OCI-LY7 (cell line): ENCODE measurements around the gene ROBO1. TPM values are rescaled to one million over a fixed set of nuclear protein-coding genes. Genes with fewer than 3 reads are reported as not detected.

ENCODE experiments used
- BruUV-seq: library from RNA; stranded (reverse); fragments of 400-500 nt; replicated peaks from 2 replicates; lab custom pipeline; 2021; lab: Mats Ljungman, UMichigan
- CTCF ChIA-PET: fragments of 300-600 bp; sonication (Branson Sonifier 250); formaldehyde crosslinking; loops from one replicate; lab custom pipeline; 2022; ENCODE audit warnings: antibody characterized with exemption; ENCODE audit not compliant: unreplicated experiment; lab: Charles Lee
- POLR2A ChIA-PET: fragments of 300-600 bp; sonication (Branson Sonifier 250); formaldehyde crosslinking; loops from one replicate; lab custom pipeline; 2022; ENCODE audit warnings: antibody characterized with exemption; lab: Charles Lee
- DNase-seq: peaks from one replicate; pipeline ENCODE4 v3.0.0-alpha.2; 2015; ENCODE audit warnings: low spot score
- H2AFZ ChIP-seq: fragments of 200-600 bp; sonication (generic), shearing (Covaris generic); 2 replicates; pipeline ENCODE4 v1.6.1; 2014; ENCODE audit warnings: mild to moderate bottlenecking, antibody characterized with exemption, low read length, moderate library complexity
- H3K27ac ChIP-seq: fragments of 200-600 bp; sonication (generic); 2 replicates; pipeline ENCODE4 v1.5.1; 2014; ENCODE audit warnings: mixed run types, low read depth, mild to moderate bottlenecking, moderate library complexity, low read length, inconsistent platforms; ENCODE audit not compliant: poor library complexity, severe bottlenecking
- H3K36me3 ChIP-seq: fragments of 200-600 bp; sonication (generic); 2 replicates; pipeline ENCODE4 v1.6.1; 2014; ENCODE audit warnings: mild to moderate bottlenecking, antibody characterized with exemption, low read length, moderate library complexity, mixed read lengths; ENCODE audit not compliant: insufficient read depth
- H3K4me1 ChIP-seq: fragments of 200-600 bp; sonication (generic); 2 replicates; pipeline ENCODE4 v1.5.1; 2014; ENCODE audit warnings: mild to moderate bottlenecking, low read length; ENCODE audit not compliant: insufficient read depth, poor library complexity, severe bottlenecking
- H3K4me2 ChIP-seq: fragments of 200-600 bp; sonication (generic); 2 replicates; pipeline ENCODE4 v1.6.1; 2014; ENCODE audit warnings: mild to moderate bottlenecking, low read length
- H3K4me3 ChIP-seq: fragments of 200-600 bp; sonication (generic); 2 replicates; pipeline ENCODE4 v1.5.1; 2014; ENCODE audit warnings: mild to moderate bottlenecking, low read depth, low read length; ENCODE audit not compliant: poor library complexity, severe bottlenecking
- H3K79me2 ChIP-seq: fragments of 200-600 bp; sonication (generic); 2 replicates; pipeline ENCODE4 v1.6.1; 2016; ENCODE audit warnings: low read depth, mild to moderate bottlenecking, low read length, moderate library complexity, mixed read lengths; ENCODE audit not compliant: insufficient read depth
- H3K9me2 ChIP-seq: fragments of 200-600 bp; sonication (generic); 2 replicates; pipeline ENCODE4 v1.6.1; 2016; ENCODE audit warnings: mild to moderate bottlenecking, low read length, mixed read lengths; ENCODE audit not compliant: insufficient read depth
- H3K9me3 ChIP-seq: fragments of 200-600 bp; sonication (generic); 2 replicates; pipeline ENCODE4 v1.6.1; 2014; ENCODE audit warnings: mild to moderate bottlenecking, mixed run types, low read length, mixed read lengths
- H4K20me1 ChIP-seq: fragments of 200-600 bp; sonication (generic); 2 replicates; pipeline ENCODE4 v1.6.1; 2014; ENCODE audit warnings: mild to moderate bottlenecking, antibody characterized with exemption, low read length, moderate library complexity, mixed read lengths; ENCODE audit not compliant: insufficient read depth
- EZH2phosphoT487 ChIP-seq: fragments of 200-600 bp; sonication (generic); IDR thresholded peaks from 2 replicates; pipeline ENCODE4 v1.6.1; 2018; ENCODE audit warnings: low read depth, borderline replicate concordance, mild to moderate bottlenecking, mixed run types, antibody characterized with exemption, low read length, moderate library complexity, mixed read lengths
- intact Hi-C: fragments of 100-400 bp; cut with micrococcal nuclease; formaldehyde crosslinking; loops from one replicate; pipeline ENCODE4 v1.10.0; 2022; ENCODE audit not compliant: unreplicated experiment
- total RNA-seq, 2 experiments: library from RNA; depleted of rRNA in 1 of 2; stranded (reverse); fragments of >200 nt in 1 of 2; shearing (Covaris generic) in 1 of 2; gene quantifications; 2 replicates each; pipeline ENCODE4 v1.2.3, GENCODE V29; 2014 to 2022
- TF ChIP-seq, protein P1 (sequence below): fragments of 200-600 bp; sonication (generic); conservative IDR thresholded peaks from 2 replicates; pipeline ENCODE4 v1.5.1; 2014; ENCODE audit warnings: mild to moderate bottlenecking, antibody characterized with exemption, low read length, moderate library complexity, mixed read lengths

The ROBO1 gene
- total RNA-seq, 2 experiments from 2014 or later: not detected

GRCh38 chr3:79111375-79112052 lies 656.3 kb downstream of the ROBO1 start:
- no peak overlapping the region for H3K27ac ChIP-seq
- ChIA-PET CTCF (no interaction called here), POLR2A (no interaction called here)
- TF ChIP-seq EZH2phosphoT487: no peak
- TF ChIP-seq, protein P1, sequence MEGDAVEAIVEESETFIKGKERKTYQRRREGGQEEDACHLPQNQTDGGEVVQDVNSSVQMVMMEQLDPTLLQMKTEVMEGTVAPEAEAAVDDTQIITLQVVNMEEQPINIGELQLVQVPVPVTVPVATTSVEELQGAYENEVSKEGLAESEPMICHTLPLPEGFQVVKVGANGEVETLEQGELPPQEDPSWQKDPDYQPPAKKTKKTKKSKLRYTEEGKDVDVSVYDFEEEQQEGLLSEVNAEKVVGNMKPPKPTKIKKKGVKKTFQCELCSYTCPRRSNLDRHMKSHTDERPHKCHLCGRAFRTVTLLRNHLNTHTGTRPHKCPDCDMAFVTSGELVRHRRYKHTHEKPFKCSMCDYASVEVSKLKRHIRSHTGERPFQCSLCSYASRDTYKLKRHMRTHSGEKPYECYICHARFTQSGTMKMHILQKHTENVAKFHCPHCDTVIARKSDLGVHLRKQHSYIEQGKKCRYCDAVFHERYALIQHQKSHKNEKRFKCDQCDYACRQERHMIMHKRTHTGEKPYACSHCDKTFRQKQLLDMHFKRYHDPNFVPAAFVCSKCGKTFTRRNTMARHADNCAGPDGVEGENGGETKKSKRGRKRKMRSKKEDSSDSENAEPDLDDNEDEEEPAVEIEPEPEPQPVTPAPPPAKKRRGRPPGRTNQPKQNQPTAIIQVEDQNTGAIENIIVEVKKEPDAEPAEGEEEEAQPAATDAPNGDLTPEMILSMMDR: no peak
- DNase-seq: no peak
- no peaks in the 10 kb centered on the region for H3K36me3 ChIP-seq
- no peak overlapping the region for H2AFZ ChIP-seq
- H3K4me2 ChIP-seq: no peak overlapping the region
- no peaks in the 10 kb centered on the region for H3K9me3 ChIP-seq
- H3K4me1 ChIP-seq: no peaks in the 10 kb centered on the region
- no peaks in the 10 kb centered on the region for H3K79me2 ChIP-seq
- no peaks in the 10 kb centered on the region for H3K9me2 ChIP-seq
- intact Hi-C loops: no loop called here
- BruUV-seq: no TSS peak
- H4K20me1 ChIP-seq: no peaks in the 10 kb centered on the region
- no peak overlapping the region for H3K4me3 ChIP-seq

- ChIA-PET POLR2A (no interaction called here), CTCF (no interaction called here)
- no peak overlapping the region for H3K27ac ChIP-seq
- no peak overlapping the region for H3K4me3 ChIP-seq
- H3K4me1 ChIP-seq: no peaks in the 10 kb centered on the region
- DNase-seq: no peak
- intact Hi-C loops: no loop called here
- H3K4me2 ChIP-seq: no peak overlapping the region
- no peak overlapping the region for H2AFZ ChIP-seq
- no peak for TF ChIP-seq EZH2phosphoT487
- TF ChIP-seq, protein P1: no peak
- no peaks in the 10 kb centered on the region for H3K79me2 ChIP-seq
- no peaks in the 10 kb centered on the region for H3K9me2 ChIP-seq
- no peaks in the 10 kb centered on the region for H3K9me3 ChIP-seq
- H4K20me1 ChIP-seq: no peaks in the 10 kb centered on the region
- BruUV-seq: no TSS peak
- no peaks in the 10 kb centered on the region for H3K36me3 ChIP-seq
These were observed 658.0 kb downstream of the ROBO1 start for GRCh38 chr3:79109754-79110153.

DNA sequence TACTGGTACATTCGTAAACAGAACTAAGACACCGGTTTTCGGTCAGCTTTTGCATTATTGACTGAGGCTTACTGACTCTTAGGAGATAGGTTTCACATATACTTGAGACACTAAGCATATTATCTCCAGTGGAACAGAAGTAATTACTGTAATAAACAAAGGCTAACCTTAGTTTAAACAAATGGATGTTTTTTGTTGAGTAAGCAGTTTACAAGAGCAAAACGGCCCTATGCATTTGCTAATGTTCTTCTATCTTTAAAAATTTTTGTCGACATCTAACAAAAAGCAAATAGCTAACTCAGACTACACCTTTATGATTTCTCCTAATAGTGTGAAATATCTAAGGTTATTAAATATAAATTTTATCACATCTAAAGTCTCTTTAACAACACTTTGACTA lies 664.5 kb downstream of the ROBO1 start:
- BruUV-seq: no TSS peak
- Histone ChIP-seq H3K9me2 (no peaks in the 10 kb centered on the region), H3K4me1 (no peaks in the 10 kb centered on the region), H3K36me3 (no peaks in the 10 kb centered on the region), H3K4me3 (no peak overlapping the region), H3K27ac (no peak overlapping the region), H4K20me1 (no peaks in the 10 kb centered on the region), H2AFZ (no peak overlapping the region), H3K79me2 (no peaks in the 10 kb centered on the region), H3K4me2 (no peak overlapping the region), H3K9me3 (no peaks in the 10 kb centered on the region)
- TF ChIP-seq, protein P1: no peak
- TF ChIP-seq EZH2phosphoT487: no peak
- intact Hi-C loops: no loop called here
- ChIA-PET POLR2A (interaction anchor here (1.1 to 2.8 kb wide), 2 partner anchors 10 to 16 kb away, joined by 3 to 6 read pairs; no protein-coding TSS in a partner anchor), CTCF (no interaction called here)
- DNase-seq: no peak
